K562 (cell line): Measurements from ENCODE around the gene CYSRT1. TPM values are rescaled to one million over a fixed set of nuclear protein-coding genes. Genes with fewer than 3 reads are reported as not detected.
A peak's percentile ranks its signal among the peaks of the same experiment; 100 is the strongest.

Source experiments
- ATF2 ChIP-seq: sonication (generic); formaldehyde crosslinking; IDR thresholded peaks from 2 replicates; pipeline ENCODE4 v1.8.1; 2022; ENCODE audit warnings: missing genetic modification reagents
- ATF6 ChIP-seq: sonication (generic); formaldehyde crosslinking; IDR thresholded peaks from 2 replicates; pipeline ENCODE4 v1.4.0; 2020; ENCODE audit warnings: mild to moderate bottlenecking, missing genetic modification reagents
- CTCF ChIP-seq, 3 experiments: IDR thresholded peaks in 2 of 3; conservative IDR thresholded peaks in 1 of 3; 2 replicates each; pipeline ENCODE4 v1.5.1; 2011 to 2012; ENCODE audit warnings: low read length in 3 of 3, mild to moderate bottlenecking in 3 of 3, control low read depth in 2 of 3, improper control_type of control experiment in 1 of 3, inconsistent platforms in 1 of 3, low read depth in 1 of 3, mixed read lengths in 1 of 3, moderate library complexity in 1 of 3; ENCODE audit not compliant: insufficient read depth in 2 of 3
- ELF1 ChIP-seq: fragments of 200-800 bp; sonication (Bioruptor generic); IDR thresholded peaks from 2 replicates; pipeline ENCODE4 v1.6.1; 2016; ENCODE audit warnings: missing genetic modification characterization, missing compliant biosample characterization
- FOXO4 ChIP-seq: fragments of 450-650 bp; formaldehyde crosslinking; IDR thresholded peaks from 2 replicates; pipeline ENCODE4 v1.4.0; 2020; ENCODE audit warnings: mild to moderate bottlenecking, moderate library complexity
- GABPA ChIP-seq: fragments of 200-800 bp; sonication (Bioruptor generic); conservative IDR thresholded peaks from 2 replicates; pipeline ENCODE4 v1.6.1; 2016; ENCODE audit warnings: low read depth, missing genetic modification characterization, missing compliant biosample characterization
- MTF1 ChIP-seq: fragments of 250-450 bp; sonication (Bioruptor Pico); IDR thresholded peaks from 2 replicates; pipeline ENCODE4 v1.9.0; 2021; ENCODE audit warnings: moderate library complexity, mild to moderate bottlenecking, inconsistent platforms, borderline replicate concordance
- MYNN ChIP-seq, 2 experiments: sonication (generic); formaldehyde crosslinking in 1 of 2; IDR thresholded peaks; 2 replicates each; pipeline versions ENCODE4 v1.5.0 to v1.6.1; 2016 to 2020; ENCODE audit warnings: antibody characterized with exemption in 1 of 2, missing genetic modification reagents in 1 of 2
- RB1 ChIP-seq: fragments of 450-650 bp; IDR thresholded peaks from 2 replicates; pipeline ENCODE4 v1.6.1; 2017; ENCODE audit warnings: low read depth, mild to moderate bottlenecking
- RBFOX2 ChIP-seq: fragments of 200-400 bp; formaldehyde crosslinking; IDR thresholded peaks from 2 replicates; pipeline ENCODE4 v1.6.1; 2017; ENCODE audit warnings: low read depth, mild to moderate bottlenecking, low read length, moderate library complexity
- SNRNP70 ChIP-seq: fragments of 200-400 bp; formaldehyde crosslinking; optimal IDR thresholded peaks from 2 replicates; pipeline ENCODE3; 2017; ENCODE audit warnings: low read depth, low read length
- SP1 ChIP-seq: sonication (generic); formaldehyde crosslinking; IDR thresholded peaks from 2 replicates; pipeline ENCODE4 v1.8.1; 2022; ENCODE audit warnings: mild to moderate bottlenecking, missing genetic modification reagents
- TSC22D4 ChIP-seq: fragments of 450-650 bp; IDR thresholded peaks from 2 replicates; pipeline ENCODE4 v1.6.1; 2016; ENCODE audit warnings: missing genetic modification characterization, missing biosample characterization, control low read depth
- TSHZ1 ChIP-seq: fragments of 250-450 bp; sonication (Bioruptor Pico); IDR thresholded peaks from 2 replicates; pipeline ENCODE4 v1.4.0; 2020; ENCODE audit warnings: mild to moderate bottlenecking, moderate library complexity
- ZNF384 ChIP-seq: IDR thresholded peaks from 2 replicates; pipeline ENCODE4 v1.6.1; 2012; ENCODE audit warnings: low read depth, low read length, improper control_type of control experiment
- polyA plus RNA-seq, 8 experiments: library from polyadenylated mRNA; depleted of rRNA in 4 of 8; stranded (reverse) in 5 of 8; unstranded in 3 of 8; fragments of >200 nt; fragmentation: Nextera tagmentation in 2 of 8; fragmentation: Illumina TruSeq in 1 of 8; extraction: Ambion mirVana in 2 of 8; extraction: Trizol in 1 of 8; gene quantifications; 2 replicates each; pipeline versions ENCODE4 v1.2.1 to v1.2.3, GENCODE V29; 2011 to 2014; ENCODE audit warnings: inconsistent platforms in 1 of 8, missing spikeins in 1 of 8
- total RNA-seq, 7 experiments: library from RNA; depleted of rRNA in 6 of 7; stranded (reverse); fragments of >200 nt in 6 of 7; fragmentation: Illumina TruSeq in 2 of 7; extraction: Trizol in 2 of 7; gene quantifications; 2 replicates each; pipeline versions ENCODE4 v1.2.1 to v1.2.3, GENCODE V29; 2011 to 2021; ENCODE audit warnings: low replicate concordance in 1 of 7

Gene CYSRT1
- total and polyA plus RNA-seq, 9 of the 15 experiments (the other 6 are each of a cell fraction or from before 2014, with no cell fraction given): 0.04 to 1.4 (median 0.42) TPM; not detected in 3

- TF ChIP-seq MYNN (IDR thresholded peaks at IDR 0.05) (no peak), MYNN (CRISPR knock-in tag; IDR thresholded peaks at IDR 0.05) (no peak), CTCF (IDR thresholded peaks at IDR 0.05 in 2 of 3, conservative IDR thresholded peaks at IDR 0.05 in 1 of 3; ENCODE audit: insufficient read depth in 2 of 3, low read depth in 1 of 3, low read length in 3 of 3) (peak in 1 of 3 experiments; percentile 27; a peak in 2 of 6 replicates), ATF6 (peak; percentile 75; the same call in 1 of the 2 replicates), GABPA (peak; percentile 86), SP1 (CRISPR knock-in tag) (peak; percentile 69), ZNF384 (no peak), ATF2 (CRISPR knock-in tag) (no peak), FOXO4 (CRISPR knock-in tag) (no peak), RB1 (0 out of 2 replicates have a peak, but pooled peaks have one; percentile 21), SNRNP70 (no peak), TSHZ1 (no peak), TSC22D4 (tag) (no peak), MTF1 (no peak), RBFOX2 (peak; percentile 74), ELF1 (no peak)
Observed at GRCh38 chr9:137217276-137218211, 7.4 kb upstream of the CYSRT1 start (continued).
